ENCODE data around the gene ACACA. TPM values are rescaled to one million over a fixed set of nuclear protein-coding genes. Genes with fewer than 3 reads are reported as not detected.

The ACACA gene
- total and polyA plus RNA-seq, 4 donors, result 6.1 to 49.9 (median 23.7) TPM

- intact Hi-C loops (cut with DNase I), result no loop called here
- Histone ChIP-seq H3K4me3 (ENCODE audit: low read length in 2 of 2) (no peak overlapping the region), H3K27ac (ENCODE audit: low read depth in 1 of 2, low read length in 2 of 2) (no peak overlapping the region), H3K36me3 (ENCODE audit: control insufficient read depth in 1 of 2, insufficient read depth in 2 of 2, low read length in 1 of 2) (peaks cover 0 to 6% of the 10 kb centered on the region in 2 donors), H3K4me1 (ENCODE audit: control insufficient read depth in 1 of 2, insufficient read depth in 2 of 2, low read length in 2 of 2) (no peaks in the 10 kb centered on the region), H3K9me3 (ENCODE audit: control insufficient read depth, low read length) (no peaks in the 10 kb centered on the region), H3K27me3 (ENCODE audit: control insufficient read depth in 1 of 2, insufficient read depth in 2 of 2, low read length in 1 of 2) (no peaks in the 10 kb centered on the region)
- 60 to 70% methylated on average over 6 of the region's 6 CpGs for WGBS, 2 donors
- no peak for DNase-seq
- ATAC-seq (ENCODE audit: low FRiP score), result no peak
Observed at GRCh38 chr17:37274461-37274860, 132.2 kb downstream of the ACACA start.

- ATAC-seq (ENCODE audit: low FRiP score), result no peak
- 69 to 70% methylated on average over 3 of the region's 3 CpGs for WGBS, 2 donors
- H3K36me3 ChIP-seq (ENCODE audit: control insufficient read depth in 1 of 2, insufficient read depth in 2 of 2, low read length in 1 of 2), result peaks cover 0 to 6% of the 10 kb centered on the region in 2 donors
- H3K27ac ChIP-seq (ENCODE audit: low read depth in 1 of 2, low read length in 2 of 2), result no peak overlapping the region
- H3K4me3 ChIP-seq (ENCODE audit: low read length in 2 of 2), result no peak overlapping the region
- H3K27me3 ChIP-seq (ENCODE audit: control insufficient read depth in 1 of 2, insufficient read depth in 2 of 2, low read length in 1 of 2), result no peaks in the 10 kb centered on the region
- no peaks in the 10 kb centered on the region for H3K4me1 ChIP-seq (ENCODE audit: control insufficient read depth in 1 of 2, insufficient read depth in 2 of 2, low read length in 2 of 2)
- intact Hi-C loops (cut with DNase I), result no loop called here
- no peaks in the 10 kb centered on the region for H3K9me3 ChIP-seq (ENCODE audit: control insufficient read depth, low read length)
- DNase-seq, result no peak
Observed at GRCh38 chr17:37273409-37274051, 133.1 kb downstream of the ACACA start.

- Histone ChIP-seq H3K36me3 (ENCODE audit: control insufficient read depth in 1 of 2, insufficient read depth in 2 of 2, low read length in 1 of 2) (peaks cover 3 to 9% of the 10 kb centered on the region in 2 donors), H3K4me1 (ENCODE audit: control insufficient read depth in 1 of 2, insufficient read depth in 2 of 2, low read length in 2 of 2) (no peaks in the 10 kb centered on the region), H3K9me3 (ENCODE audit: control insufficient read depth, low read length) (peaks cover 3% of the 10 kb centered on the region), H3K4me3 (ENCODE audit: low read length in 2 of 2) (no peak overlapping the region), H3K27me3 (ENCODE audit: control insufficient read depth in 1 of 2, insufficient read depth in 2 of 2, low read length in 1 of 2) (no peaks in the 10 kb centered on the region), H3K27ac (ENCODE audit: low read depth in 1 of 2, low read length in 2 of 2) (no peak overlapping the region)
- DNase-seq (no peak), ATAC-seq (ENCODE audit: low FRiP score) (no peak)
- intact Hi-C loops (cut with DNase I), result no loop called here
- WGBS, 2 donors, result 95 to 97% methylated on average over 2 of the region's 2 CpGs
Observed at GRCh38 chr17:37265446-37266173, 141.0 kb downstream of the ACACA start.

GRCh38 chr17:37261286-37261685 is 145.3 kb downstream of the ACACA start:
- 84 to 90% methylated on average over 1 of the region's 1 CpG for WGBS, 2 donors
- Histone ChIP-seq H3K4me1 (ENCODE audit: control insufficient read depth in 1 of 2, insufficient read depth in 2 of 2, low read length in 2 of 2) (no peaks in the 10 kb centered on the region), H3K36me3 (ENCODE audit: control insufficient read depth in 1 of 2, insufficient read depth in 2 of 2, low read length in 1 of 2) (peaks cover 3 to 9% of the 10 kb centered on the region in 2 donors), H3K9me3 (ENCODE audit: control insufficient read depth, low read length) (peaks cover 3% of the 10 kb centered on the region), H3K4me3 (ENCODE audit: low read length in 2 of 2) (no peak overlapping the region), H3K27me3 (ENCODE audit: control insufficient read depth in 1 of 2, insufficient read depth in 2 of 2, low read length in 1 of 2) (no peaks in the 10 kb centered on the region), H3K27ac (ENCODE audit: low read depth in 1 of 2, low read length in 2 of 2) (no peak overlapping the region)
- DNase-seq, result no peak
- intact Hi-C loops (cut with DNase I), result no loop called here
- no peak for ATAC-seq (ENCODE audit: low FRiP score)

GRCh38 chr17:37259030-37259735 is 147.5 kb downstream of the ACACA start:
- Histone ChIP-seq H3K27me3 (ENCODE audit: control insufficient read depth in 1 of 2, insufficient read depth in 2 of 2, low read length in 1 of 2) (no peaks in the 10 kb centered on the region), H3K4me3 (ENCODE audit: low read length in 2 of 2) (no peak overlapping the region), H3K9me3 (ENCODE audit: control insufficient read depth, low read length) (no peaks in the 10 kb centered on the region), H3K4me1 (ENCODE audit: control insufficient read depth in 1 of 2, insufficient read depth in 2 of 2, low read length in 2 of 2) (no peaks in the 10 kb centered on the region), H3K27ac (ENCODE audit: low read depth in 1 of 2, low read length in 2 of 2) (no peak overlapping the region), H3K36me3 (ENCODE audit: control insufficient read depth in 1 of 2, insufficient read depth in 2 of 2, low read length in 1 of 2) (no peaks in the 10 kb centered on the region)
- 92 to 95% methylated on average over 3 of the region's 3 CpGs for WGBS, 2 donors
- ATAC-seq (ENCODE audit: low FRiP score) (no peak), DNase-seq (no peak)
- intact Hi-C loops (cut with DNase I), result no loop called here

- no peak for DNase-seq
- ATAC-seq (ENCODE audit: low FRiP score), result no peak
- H3K4me3 ChIP-seq (ENCODE audit: low read length in 2 of 2), result no peak overlapping the region
- H3K27me3 ChIP-seq (ENCODE audit: control insufficient read depth in 1 of 2, insufficient read depth in 2 of 2, low read length in 1 of 2), result no peaks in the 10 kb centered on the region
- no peaks in the 10 kb centered on the region for H3K9me3 ChIP-seq (ENCODE audit: control insufficient read depth, low read length)
- no peaks in the 10 kb centered on the region for H3K4me1 ChIP-seq (ENCODE audit: control insufficient read depth in 1 of 2, insufficient read depth in 2 of 2, low read length in 2 of 2)
- intact Hi-C loops (cut with DNase I), result no loop called here
- H3K27ac ChIP-seq (ENCODE audit: low read depth in 1 of 2, low read length in 2 of 2), result no peak overlapping the region
- H3K36me3 ChIP-seq (ENCODE audit: control insufficient read depth in 1 of 2, insufficient read depth in 2 of 2, low read length in 1 of 2), result no peaks in the 10 kb centered on the region
- 95 to 97% methylated on average over 1 of the region's 1 CpG for WGBS, 2 donors
Observed at GRCh38 chr17:37256627-37257026, 150.0 kb downstream of the ACACA start.

- Histone ChIP-seq H3K9me3 (ENCODE audit: control insufficient read depth, low read length) (no peaks in the 10 kb centered on the region), H3K27me3 (ENCODE audit: control insufficient read depth in 1 of 2, insufficient read depth in 2 of 2, low read length in 1 of 2) (no peaks in the 10 kb centered on the region), H3K36me3 (ENCODE audit: control insufficient read depth in 1 of 2, insufficient read depth in 2 of 2, low read length in 1 of 2) (no peaks in the 10 kb centered on the region), H3K4me3 (ENCODE audit: low read length in 2 of 2) (no peak overlapping the region), H3K27ac (ENCODE audit: low read depth in 1 of 2, low read length in 2 of 2) (no peak overlapping the region), H3K4me1 (ENCODE audit: control insufficient read depth in 1 of 2, insufficient read depth in 2 of 2, low read length in 2 of 2) (no peaks in the 10 kb centered on the region)
- intact Hi-C loops (cut with DNase I), result no loop called here
- WGBS, 2 donors, result 46 to 51% methylated on average over 5 of the region's 5 CpGs
- DNase-seq (no peak), ATAC-seq (ENCODE audit: low FRiP score) (no peak)
Observed at GRCh38 chr17:37255432-37255831, 151.2 kb downstream of the ACACA start.

GRCh38 chr17:37247825-37248224 is 158.8 kb downstream of the ACACA start:
- no peaks in the 10 kb centered on the region for H3K27me3 ChIP-seq (ENCODE audit: control insufficient read depth in 1 of 2, insufficient read depth in 2 of 2, low read length in 1 of 2)
- H3K36me3 ChIP-seq (ENCODE audit: control insufficient read depth in 1 of 2, insufficient read depth in 2 of 2, low read length in 1 of 2), result peaks cover 2 to 4% of the 10 kb centered on the region in 2 donors
- intact Hi-C loops (cut with DNase I), result loop anchor here in 1 of 2 donors (10.0 kb wide), 1 partner anchor 623 kb away; no protein-coding TSS in a partner anchor
- no peaks in the 10 kb centered on the region for H3K4me1 ChIP-seq (ENCODE audit: control insufficient read depth in 1 of 2, insufficient read depth in 2 of 2, low read length in 2 of 2)
- no peak overlapping the region for H3K4me3 ChIP-seq (ENCODE audit: low read length in 2 of 2)
- no peaks in the 10 kb centered on the region for H3K9me3 ChIP-seq (ENCODE audit: control insufficient read depth, low read length)
- ATAC-seq (ENCODE audit: low FRiP score), result no peak
- no peak for DNase-seq
- WGBS, 2 donors, result 94 to 96% methylated on average over 4 of the region's 4 CpGs
- no peak overlapping the region for H3K27ac ChIP-seq (ENCODE audit: low read depth in 1 of 2, low read length in 2 of 2)
